Left lung (tissue), 10 donors: Measurements from ENCODE around the gene CRYBG2. TPM values are rescaled to one million over a fixed set of nuclear protein-coding genes. Genes with fewer than 3 reads are reported as not detected.

ENCODE experiments used
- ATAC-seq: fragments of 200-7000 bp; cut with Tn5 transposase; one replicate; pipeline ENCODE4 v1.9.1; 2020; ENCODE audit warnings: moderate library complexity
- DNase-seq, 4 donors: peaks; one replicate each; pipeline ENCODE4 v3.0.0-alpha.2; 2013 to 2020
- H3K27ac ChIP-seq, 2 donors: fragments of 200-600 bp; sonication (generic) in 1 of 2; one replicate each; pipeline versions ENCODE4 v1.5.0 to v1.8.0; 2020 to 2021
- H3K27me3 ChIP-seq, 2 donors: fragments of 200-600 bp; sonication (generic) in 1 of 2; one replicate each; pipeline versions ENCODE4 v1.5.0 to v1.8.0; 2020 to 2021
- H3K36me3 ChIP-seq, 2 donors: fragments of 200-600 bp; sonication (generic) in 1 of 2; one replicate each; pipeline versions ENCODE4 v1.5.0 to v1.8.0; 2020 to 2021
- H3K4me1 ChIP-seq, 2 donors: fragments of 200-600 bp; one replicate each; pipeline ENCODE4 v1.8.0; 2021
- H3K4me3 ChIP-seq, 2 donors: fragments of 200-600 bp; sonication (generic) in 1 of 2; one replicate each; pipeline versions ENCODE4 v1.5.0 to v1.8.0; 2020 to 2021; ENCODE audit warnings: mild to moderate bottlenecking in 1 of 2
- H3K9me3 ChIP-seq, 2 donors: fragments of 200-600 bp; sonication (generic) in 1 of 2; one replicate each; pipeline versions ENCODE4 v1.5.0 to v1.8.0; 2020 to 2021
- CTCF ChIP-seq, 2 donors: fragments of 200-600 bp; sonication (generic) in 1 of 2; IDR thresholded peaks; one replicate each; pipeline versions ENCODE4 v1.5.0 to v1.8.0; 2021; ENCODE audit warnings: antibody characterized with exemption in 2 of 2
- intact Hi-C, 2 donors: fragments of 100-400 bp; cut with DNase I; formaldehyde crosslinking; loops; one replicate each; pipeline versions ENCODE4 v1.11.2 to v1.14.2; 2022
- polyA plus RNA-seq, 6 donors: library from polyadenylated mRNA; unstranded; fragments of 120-200 nt; gene quantifications; one replicate each; pipeline ENCODE4 v1.2.1, GENCODE V29; 2013; ENCODE audit not compliant: insufficient read length in 6 of 6
- total RNA-seq, 2 donors: library from RNA; stranded (reverse); fragmentation: NEBNext Ultra II Directional; extraction: Animal tissue kit (Norgen Biotek cat#: 25700); gene quantifications; one replicate each; pipeline ENCODE4 v1.2.1, GENCODE V29; 2021
- donor health status: DM: no; HTN: yes; CAD: no.
- donor health status: DM: no; HTN: no; CAD: no.

CRYBG2 gene
- total and polyA plus RNA-seq, 8 donors, result 0.94 to 7.6 (median 1.7) TPM

DNA sequence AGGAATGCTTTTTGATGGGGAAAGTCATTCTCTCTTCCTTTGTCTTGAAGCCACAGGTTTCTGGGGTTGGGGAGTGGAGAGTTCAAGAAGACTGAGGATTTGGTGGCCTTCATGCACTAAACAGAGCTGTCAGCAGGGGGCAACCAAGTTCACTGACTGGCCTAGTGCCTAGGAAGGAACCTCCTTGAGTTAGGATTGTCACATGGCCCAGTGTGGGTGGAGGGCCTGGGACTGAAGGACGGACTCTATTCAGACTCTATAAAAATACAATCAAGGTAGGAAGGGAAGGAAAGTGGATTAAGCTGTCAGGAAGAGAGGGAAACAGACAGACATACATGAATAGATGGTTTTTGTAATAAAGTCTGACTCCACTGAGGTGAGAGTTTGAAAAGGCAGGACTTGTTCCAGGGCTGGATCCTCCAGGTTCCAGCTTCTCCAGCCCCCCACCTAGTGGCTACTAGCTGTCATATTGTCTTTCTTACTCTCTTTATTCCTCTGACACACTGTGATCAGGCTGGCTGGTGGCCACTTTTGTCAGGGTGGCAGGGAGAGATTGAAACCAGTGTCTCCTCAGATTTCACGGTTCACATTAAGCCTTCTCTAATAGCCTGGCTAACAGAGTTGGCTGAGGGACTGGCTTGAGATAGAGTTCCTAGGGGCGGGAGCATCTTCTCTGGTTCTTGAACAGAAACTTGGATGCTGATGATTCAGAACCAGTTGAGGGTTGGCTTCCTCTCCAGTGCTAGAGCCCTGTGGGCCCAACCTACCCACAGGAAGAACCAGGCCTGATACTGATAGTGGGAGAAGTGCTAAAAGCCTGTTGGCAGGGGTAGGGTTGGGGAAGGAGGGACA, 78.1 kb downstream of the CRYBG2 start:
- ATAC-seq (peak; percentile 72), DNase-seq (peak; percentile 68 to 87 (median 81))
- Histone ChIP-seq H3K9me3 (no peaks in the 10 kb centered on the region), H3K27ac (peak overlapping the region; percentile 94 to 98), H3K27me3 (no peaks in the 10 kb centered on the region), H3K36me3 (peaks cover 0 to 15% of the 10 kb centered on the region in 2 donors), H3K4me3 (no peak overlapping the region), H3K4me1 (peaks cover 42 to 60% of the 10 kb centered on the region in 2 donors)
- intact Hi-C loops, result no loop called here
- peak; percentile 64 to 85 for TF ChIP-seq CTCF (IDR thresholded peaks at IDR 0.05)

GRCh38 chr1:26274801-26275425, 79.0 kb downstream of the CRYBG2 start:
- ATAC-seq (no peak), DNase-seq (peak in 2 of 4 donors; percentile 49 to 85)
- no peaks in the 10 kb centered on the region for H3K27me3 ChIP-seq
- TF ChIP-seq CTCF (IDR thresholded peaks at IDR 0.05), result no peak
- H3K36me3 ChIP-seq, result peaks cover 0 to 24% of the 10 kb centered on the region in 2 donors
- H3K4me3 ChIP-seq, result no peak overlapping the region
- peaks cover 42 to 56% of the 10 kb centered on the region in 2 donors for H3K4me1 ChIP-seq
- intact Hi-C loops, result no loop called here
- H3K9me3 ChIP-seq, result no peaks in the 10 kb centered on the region
- H3K27ac ChIP-seq, result peak overlapping the region; percentile 94 to 98

Other genes starting within 250 kb of the CRYBG2 start
- gene PDIK1L, start 242.3 kb downstream of the CRYBG2 start, total RNA-seq, result 10 to 100 TPM in 1 of 2 donors, 1 to 10 TPM in 1; 7.0 to 12.7 TPM
- 10 to 100 TPM; 20.6 to 26.0 (median 23.2) TPM for gene PDIK1L, start 242.3 kb downstream of the CRYBG2 start, polyA plus RNA-seq
- gene FAM110D, start 195.1 kb downstream of the CRYBG2 start, total RNA-seq, result 1 to 10 TPM; 2.3 to 5.1 TPM
- gene FAM110D, start 195.1 kb downstream of the CRYBG2 start, polyA plus RNA-seq, result 1 to 10 TPM; 1.0 to 2.2 (median 1.4) TPM
- gene C1orf232, start 185.2 kb downstream of the CRYBG2 start, total RNA-seq, result not detected
- gene C1orf232, start 185.2 kb downstream of the CRYBG2 start, polyA plus RNA-seq, result not detected
- gene ZNF593, start 184.2 kb downstream of the CRYBG2 start, total RNA-seq, result 10 to 100 TPM; 23.2 to 32.2 TPM
- 10 to 100 TPM in 5 of 6 donors, 1 to 10 TPM in 1; 8.7 to 18.1 (median 13.7) TPM for gene ZNF593, start 184.2 kb downstream of the CRYBG2 start, polyA plus RNA-seq
- not detected for gene ZNF593OS, start 182.3 kb downstream of the CRYBG2 start, total RNA-seq
- gene ZNF593OS, start 182.3 kb downstream of the CRYBG2 start, polyA plus RNA-seq, result 1 to 10 TPM; 1.0 to 3.2 (median 1.2) TPM
- 10 to 100 TPM; 17.2 to 32.9 TPM for gene CNKSR1, start 176.6 kb downstream of the CRYBG2 start, total RNA-seq
- 10 to 100 TPM; 15.8 to 25.5 (median 22.5) TPM for gene CNKSR1, start 176.6 kb downstream of the CRYBG2 start, polyA plus RNA-seq
- not detected for gene CATSPER4, start 163.5 kb downstream of the CRYBG2 start, total RNA-seq
- gene CATSPER4, start 163.5 kb downstream of the CRYBG2 start, polyA plus RNA-seq, result under 1 TPM in 2 of 6 donors, not detected in 4; 0.11 to 0.13 TPM
- gene CEP85, start 119.9 kb downstream of the CRYBG2 start, total RNA-seq, result 10 to 100 TPM; 12.1 to 13.6 TPM
- 10 to 100 TPM; 20.8 to 24.8 (median 21.7) TPM for gene CEP85, start 119.9 kb downstream of the CRYBG2 start, polyA plus RNA-seq
- 100 to 1,000 TPM; 210 to 347 TPM for gene SH3BGRL3, start 74.0 kb downstream of the CRYBG2 start, total RNA-seq
- 100 to 1,000 TPM in 4 of 6 donors, 10 to 100 TPM in 2; 90.4 to 120 (median 106) TPM for gene SH3BGRL3, start 74.0 kb downstream of the CRYBG2 start, polyA plus RNA-seq
- 10 to 100 TPM; 24.0 to 43.1 TPM for gene UBXN11, start 47.5 kb downstream of the CRYBG2 start, total RNA-seq
- gene UBXN11, start 47.5 kb downstream of the CRYBG2 start, polyA plus RNA-seq, result 10 to 100 TPM; 23.0 to 29.7 (median 26.1) TPM
- 100 to 1,000 TPM in 1 of 2 donors, 10 to 100 TPM in 1; 96.7 to 170 TPM for gene CD52, start 36.2 kb downstream of the CRYBG2 start, total RNA-seq
- 1 to 10 TPM; 2.6 to 6.4 (median 5.8) TPM for gene CD52, start 36.2 kb downstream of the CRYBG2 start, polyA plus RNA-seq
- under 1 TPM; 0.47 to 0.86 TPM for gene ZNF683, start 18.6 kb upstream of the CRYBG2 start, total RNA-seq
- gene ZNF683, start 18.6 kb upstream of the CRYBG2 start, polyA plus RNA-seq, result under 1 TPM in 5 of 6 donors, not detected in 1; 0.09 to 0.22 (median 0.18) TPM
- not detected for gene LIN28A, start 56.7 kb upstream of the CRYBG2 start, total RNA-seq
- under 1 TPM; 0.06 to 0.11 (median 0.10) TPM for gene LIN28A, start 56.7 kb upstream of the CRYBG2 start, polyA plus RNA-seq
- gene DHDDS, start 78.2 kb upstream of the CRYBG2 start, total RNA-seq, result 10 to 100 TPM; 49.6 to 56.0 TPM
- gene DHDDS, start 78.2 kb upstream of the CRYBG2 start, polyA plus RNA-seq, result 10 to 100 TPM; 34.5 to 39.0 (median 35.3) TPM
- gene HMGN2, start 118.3 kb upstream of the CRYBG2 start, total RNA-seq, result 100 to 1,000 TPM; 266 to 355 TPM
- gene HMGN2, start 118.3 kb upstream of the CRYBG2 start, polyA plus RNA-seq, result 1,000 to 10,000 TPM; 1,030 to 1,494 (median 1,162) TPM
- gene RPS6KA1, start 175.6 kb upstream of the CRYBG2 start, total RNA-seq, result 100 to 1,000 TPM in 1 of 2 donors, 10 to 100 TPM in 1; 85.6 to 104 TPM
- 10 to 100 TPM; 19.9 to 27.1 (median 24.5) TPM for gene RPS6KA1, start 175.6 kb upstream of the CRYBG2 start, polyA plus RNA-seq